ENCODE data around the gene MYO1D.

- no peak for TF ChIP-seq CTCF (IDR thresholded peaks at IDR 0.05)
- no peak for TF ChIP-seq POLR2A (IDR thresholded peaks at IDR 0.05)
Observed at GRCh38 chr17:32445971-32446370, 431.0 kb downstream of the MYO1D start.

Measured in body of pancreas (tissue), 4 donors.